Measurements from ENCODE around the gene SLIT3.

SLIT3 gene

DNA sequence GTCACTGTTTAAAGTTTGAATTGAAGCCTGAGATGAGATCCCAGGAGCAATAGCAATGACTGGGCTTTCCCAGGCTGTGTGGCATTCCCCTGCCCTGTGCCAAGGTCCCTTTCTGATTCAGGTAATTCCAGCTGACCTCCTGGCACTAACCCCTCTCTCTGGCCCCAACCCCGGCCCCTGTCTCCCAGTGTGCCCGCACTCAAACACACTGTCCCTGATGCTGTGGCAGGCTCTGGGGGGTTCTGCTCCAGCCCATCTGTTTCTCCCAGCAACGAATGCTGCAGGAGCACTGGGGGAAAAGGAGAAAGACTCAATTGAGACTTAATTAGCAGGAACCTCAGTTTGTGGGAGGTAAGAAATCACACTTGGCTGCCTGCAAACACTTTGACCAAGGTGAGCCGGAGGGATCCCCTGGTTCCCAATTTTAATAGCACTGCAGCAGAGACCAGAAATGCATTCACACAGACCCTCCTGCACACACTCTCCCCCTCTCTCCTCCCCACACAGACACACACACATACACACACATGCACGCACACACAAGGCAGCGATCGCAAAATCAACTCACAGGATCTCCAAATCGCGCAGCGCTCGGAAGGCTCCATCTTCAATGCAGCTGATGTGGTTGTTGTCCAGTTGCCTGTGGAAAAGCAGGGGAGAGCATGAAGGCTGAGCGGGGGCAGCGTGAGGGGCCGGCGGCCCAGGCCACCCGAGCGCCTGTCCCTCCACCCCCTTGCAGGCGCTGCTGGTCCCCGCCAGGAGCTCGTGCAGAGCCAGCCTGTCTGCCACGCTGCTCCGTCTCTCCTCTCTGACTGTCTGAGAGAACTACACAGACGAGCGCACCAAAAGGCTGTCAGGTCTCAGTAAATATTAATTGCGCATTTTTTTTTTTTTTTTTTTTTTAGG is 456.7 kb downstream of the SLIT3 start:
- Histone ChIP-seq H3K79me2 (ENCODE audit: control insufficient read depth, low read length) (no peaks in the 10 kb centered on the region), H3K9me2 (replicated peaks; ENCODE audit: control insufficient read depth, low read length) (no peaks in the 10 kb centered on the region), H3K36me3 (ENCODE audit: control insufficient read depth, low read length) (no peaks in the 10 kb centered on the region), H3K9me3 (ENCODE audit: control insufficient read depth, insufficient read depth, low read length) (no peaks in the 10 kb centered on the region), H3K27ac (ENCODE audit: low read depth, low read length) (no peak overlapping the region), H3K27me3 (ENCODE audit: control insufficient read depth, low read length) (peaks cover 12% of the 10 kb centered on the region; the same call in 1 of the 2 replicates), H4K20me1 (ENCODE audit: control insufficient read depth, insufficient read depth, low read depth, low read length) (no peaks in the 10 kb centered on the region), H3K4me1 (ENCODE audit: control insufficient read depth, low read length) (no peaks in the 10 kb centered on the region), H3F3A (ENCODE audit: control insufficient read depth, insufficient read depth) (no peaks in the 10 kb centered on the region), H3K4me3 (ENCODE audit: low read length) (no peak overlapping the region), H3K4me2 (ENCODE audit: low read length) (no peak overlapping the region)
- TF ChIP-seq, protein P1, sequence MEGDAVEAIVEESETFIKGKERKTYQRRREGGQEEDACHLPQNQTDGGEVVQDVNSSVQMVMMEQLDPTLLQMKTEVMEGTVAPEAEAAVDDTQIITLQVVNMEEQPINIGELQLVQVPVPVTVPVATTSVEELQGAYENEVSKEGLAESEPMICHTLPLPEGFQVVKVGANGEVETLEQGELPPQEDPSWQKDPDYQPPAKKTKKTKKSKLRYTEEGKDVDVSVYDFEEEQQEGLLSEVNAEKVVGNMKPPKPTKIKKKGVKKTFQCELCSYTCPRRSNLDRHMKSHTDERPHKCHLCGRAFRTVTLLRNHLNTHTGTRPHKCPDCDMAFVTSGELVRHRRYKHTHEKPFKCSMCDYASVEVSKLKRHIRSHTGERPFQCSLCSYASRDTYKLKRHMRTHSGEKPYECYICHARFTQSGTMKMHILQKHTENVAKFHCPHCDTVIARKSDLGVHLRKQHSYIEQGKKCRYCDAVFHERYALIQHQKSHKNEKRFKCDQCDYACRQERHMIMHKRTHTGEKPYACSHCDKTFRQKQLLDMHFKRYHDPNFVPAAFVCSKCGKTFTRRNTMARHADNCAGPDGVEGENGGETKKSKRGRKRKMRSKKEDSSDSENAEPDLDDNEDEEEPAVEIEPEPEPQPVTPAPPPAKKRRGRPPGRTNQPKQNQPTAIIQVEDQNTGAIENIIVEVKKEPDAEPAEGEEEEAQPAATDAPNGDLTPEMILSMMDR (IDR thresholded peaks at IDR 0.05; ENCODE audit: low read depth, low read length, poor library complexity, severe bottlenecking) = no peak

GRCh38 chr5:168843277-168844015 is 457.5 kb downstream of the SLIT3 start:
- H3K27me3 ChIP-seq (ENCODE audit: control insufficient read depth, low read length) = 0 out of 2 replicates have a peak, but pooled peaks cover 10% of the 10 kb centered on the region
- no peak overlapping the region for H3K4me3 ChIP-seq (ENCODE audit: low read length)
- no peaks in the 10 kb centered on the region for H3K36me3 ChIP-seq (ENCODE audit: control insufficient read depth, low read length)
- no peaks in the 10 kb centered on the region for H3K79me2 ChIP-seq (ENCODE audit: control insufficient read depth, low read length)
- H3F3A ChIP-seq (ENCODE audit: control insufficient read depth, insufficient read depth) = no peaks in the 10 kb centered on the region
- H3K9me3 ChIP-seq (ENCODE audit: control insufficient read depth, insufficient read depth, low read length) = no peaks in the 10 kb centered on the region
- H3K27ac ChIP-seq (ENCODE audit: low read depth, low read length) = no peak overlapping the region
- no peaks in the 10 kb centered on the region for H3K4me1 ChIP-seq (ENCODE audit: control insufficient read depth, low read length)
- no peaks in the 10 kb centered on the region for H3K9me2 ChIP-seq (replicated peaks; ENCODE audit: control insufficient read depth, low read length)
- TF ChIP-seq, protein P1 (IDR thresholded peaks at IDR 0.05; ENCODE audit: low read depth, low read length, poor library complexity, severe bottlenecking) = no peak
- TF ChIP-seq EZH2phosphoT487 (IDR thresholded peaks at IDR 0.05; ENCODE audit: borderline replicate concordance, low read length) = no peak
- no peak overlapping the region for H3K4me2 ChIP-seq (ENCODE audit: low read length)
- H4K20me1 ChIP-seq (ENCODE audit: control insufficient read depth, insufficient read depth, low read depth, low read length) = no peaks in the 10 kb centered on the region

GRCh38 chr5:168842571-168843205 is 458.3 kb downstream of the SLIT3 start:
- no peaks in the 10 kb centered on the region for H3K79me2 ChIP-seq (ENCODE audit: control insufficient read depth, low read length)
- no peaks in the 10 kb centered on the region for H3K9me2 ChIP-seq (replicated peaks; ENCODE audit: control insufficient read depth, low read length)
- no peaks in the 10 kb centered on the region for H3K9me3 ChIP-seq (ENCODE audit: control insufficient read depth, insufficient read depth, low read length)
- H4K20me1 ChIP-seq (ENCODE audit: control insufficient read depth, insufficient read depth, low read depth, low read length) = no peaks in the 10 kb centered on the region
- no peak for TF ChIP-seq EZH2phosphoT487 (IDR thresholded peaks at IDR 0.05; ENCODE audit: borderline replicate concordance, low read length)
- TF ChIP-seq, protein P1 (IDR thresholded peaks at IDR 0.05; ENCODE audit: low read depth, low read length, poor library complexity, severe bottlenecking) = no peak
- no peak overlapping the region for H3K27ac ChIP-seq (ENCODE audit: low read depth, low read length)
- H3K36me3 ChIP-seq (ENCODE audit: control insufficient read depth, low read length) = no peaks in the 10 kb centered on the region
- H3K4me3 ChIP-seq (ENCODE audit: low read length) = no peak overlapping the region
- H3K4me1 ChIP-seq (ENCODE audit: control insufficient read depth, low read length) = no peaks in the 10 kb centered on the region
- H3F3A ChIP-seq (ENCODE audit: control insufficient read depth, insufficient read depth) = no peaks in the 10 kb centered on the region
- H3K4me2 ChIP-seq (ENCODE audit: low read length) = no peak overlapping the region
- 0 out of 2 replicates have a peak, but pooled peaks cover 10% of the 10 kb centered on the region for H3K27me3 ChIP-seq (ENCODE audit: control insufficient read depth, low read length)

All from DOHH2 (cell line).